HEK293 (cell line): ENCODE data around the gene AGO1.

Experiments
- GLI2 ChIP-seq: fragments of 450-650 bp; formaldehyde crosslinking; IDR thresholded peaks from 2 replicates; pipeline ENCODE4; 2017; ENCODE audit warnings: missing biosample characterization, missing genetic modification characterization, low read depth, borderline replicate concordance
- ZBTB17 ChIP-seq: fragments of 450-650 bp; formaldehyde crosslinking; IDR thresholded peaks from 2 replicates; pipeline ENCODE4 v1.5.1; 2016; ENCODE audit warnings: missing biosample characterization, missing genetic modification characterization
- ZBTB49 ChIP-seq: fragments of 450-650 bp; formaldehyde crosslinking; IDR thresholded peaks from 2 replicates; pipeline ENCODE4 v1.5.1; 2016; ENCODE audit warnings: missing biosample characterization, missing genetic modification characterization, low read depth
- ZBTB7A ChIP-seq: fragments of 450-650 bp; formaldehyde crosslinking; IDR thresholded peaks from 2 replicates; pipeline ENCODE4 v1.5.1; 2016; ENCODE audit warnings: low read depth, missing biosample characterization, missing genetic modification characterization
- ZFP37 ChIP-seq: fragments of 450-650 bp; formaldehyde crosslinking; IDR thresholded peaks from 2 replicates; pipeline ENCODE4 v1.5.1; 2016; ENCODE audit warnings: missing biosample characterization, missing genetic modification characterization
- ZNF132 ChIP-seq: fragments of 450-650 bp; formaldehyde crosslinking; IDR thresholded peaks from 2 replicates; pipeline ENCODE4 v1.5.1; 2017; ENCODE audit warnings: missing biosample characterization, missing genetic modification characterization, borderline replicate concordance
- ZNF140 ChIP-seq: fragments of 450-650 bp; formaldehyde crosslinking; IDR thresholded peaks from 2 replicates; pipeline ENCODE4 v1.5.1; 2016; ENCODE audit warnings: missing biosample characterization, missing genetic modification characterization
- ZNF169 ChIP-seq: fragments of 450-650 bp; formaldehyde crosslinking; IDR thresholded peaks from 2 replicates; pipeline ENCODE4 v1.5.1; 2016; ENCODE audit warnings: missing biosample characterization, missing genetic modification characterization
- ZNF19 ChIP-seq: fragments of 450-650 bp; formaldehyde crosslinking; IDR thresholded peaks from 2 replicates; pipeline ENCODE4; 2016; ENCODE audit warnings: missing biosample characterization, missing genetic modification characterization, low read depth
- ZNF223 ChIP-seq: fragments of 450-650 bp; formaldehyde crosslinking; IDR thresholded peaks from 2 replicates; pipeline ENCODE4 v1.5.1; 2016; ENCODE audit warnings: missing biosample characterization, missing genetic modification characterization
- ZNF292 ChIP-seq: fragments of 450-650 bp; formaldehyde crosslinking; IDR thresholded peaks from 2 replicates; pipeline ENCODE4 v1.5.1; 2016; ENCODE audit warnings: low read depth, missing biosample characterization, missing genetic modification characterization, borderline replicate concordance
- ZNF302 ChIP-seq: fragments of 450-650 bp; formaldehyde crosslinking; IDR thresholded peaks from 2 replicates; pipeline ENCODE4 v1.5.1; 2016; ENCODE audit warnings: missing biosample characterization, missing genetic modification characterization, low read depth
- ZNF354C ChIP-seq: fragments of 450-650 bp; formaldehyde crosslinking; IDR thresholded peaks from 2 replicates; pipeline ENCODE4 v1.5.1; 2016; ENCODE audit warnings: missing biosample characterization, missing genetic modification characterization, low read depth, borderline replicate concordance
- ZNF510 ChIP-seq: fragments of 450-650 bp; formaldehyde crosslinking; IDR thresholded peaks from 2 replicates; pipeline ENCODE4 v1.5.1; 2018; ENCODE audit warnings: mild to moderate bottlenecking, missing genetic modification characterization, missing biosample characterization; ENCODE audit not compliant: insufficient replicate concordance
- ZNF529 ChIP-seq: fragments of 450-650 bp; formaldehyde crosslinking; IDR thresholded peaks from 2 replicates; pipeline ENCODE4 v1.5.1; 2017; ENCODE audit warnings: missing genetic modification characterization, missing biosample characterization; ENCODE audit not compliant: insufficient replicate concordance
- ZNF624 ChIP-seq: fragments of 450-650 bp; formaldehyde crosslinking; IDR thresholded peaks from 2 replicates; pipeline ENCODE4 v1.5.1; 2017; ENCODE audit warnings: missing biosample characterization, missing genetic modification characterization
- ZNF654 ChIP-seq: fragments of 450-650 bp; formaldehyde crosslinking; IDR thresholded peaks from 2 replicates; pipeline ENCODE4 v1.5.1; 2016; ENCODE audit warnings: low read depth, missing biosample characterization, missing genetic modification characterization
- ZNF664 ChIP-seq: fragments of 450-650 bp; formaldehyde crosslinking; IDR thresholded peaks from 2 replicates; pipeline ENCODE4 v1.5.1; 2016; ENCODE audit warnings: missing biosample characterization, missing genetic modification characterization
- ZNF677 ChIP-seq: fragments of 450-650 bp; IDR thresholded peaks from 2 replicates; pipeline ENCODE4 v1.5.0; 2018; ENCODE audit warnings: missing biosample characterization, mild to moderate bottlenecking, missing genetic modification characterization, moderate library complexity
- ZNF792 ChIP-seq: fragments of 450-650 bp; formaldehyde crosslinking; IDR thresholded peaks from 2 replicates; pipeline ENCODE4 v1.5.1; 2016; ENCODE audit warnings: missing biosample characterization, missing genetic modification characterization
- ZNF837 ChIP-seq: fragments of 450-650 bp; formaldehyde crosslinking; IDR thresholded peaks from 2 replicates; pipeline ENCODE4 v1.5.1; 2016; ENCODE audit warnings: missing biosample characterization, missing genetic modification characterization
- ZSCAN5A ChIP-seq: fragments of 450-650 bp; formaldehyde crosslinking; IDR thresholded peaks from 2 replicates; pipeline ENCODE4 v1.5.1; 2016; ENCODE audit warnings: missing biosample characterization, missing genetic modification characterization
- TF ChIP-seq, protein P1 (sequence below): fragments of 450-650 bp; formaldehyde crosslinking; IDR thresholded peaks from 2 replicates; pipeline ENCODE4 v1.5.1; 2016; ENCODE audit warnings: missing biosample characterization, missing genetic modification characterization, borderline replicate concordance
- TF ChIP-seq, protein P2 (sequence below): fragments of 450-650 bp; formaldehyde crosslinking; IDR thresholded peaks from 2 replicates; pipeline ENCODE4 v1.5.1; 2016; ENCODE audit warnings: missing biosample characterization, missing genetic modification characterization
- TF ChIP-seq, protein P3 (sequence below): fragments of 450-650 bp; formaldehyde crosslinking; IDR thresholded peaks from 2 replicates; pipeline ENCODE4 v1.5.1; 2017; ENCODE audit warnings: missing biosample characterization, missing genetic modification characterization
- TF ChIP-seq, protein P4 (sequence below): fragments of 450-650 bp; formaldehyde crosslinking; IDR thresholded peaks from 2 replicates; pipeline ENCODE4 v1.5.1; 2017; ENCODE audit warnings: missing biosample characterization, missing genetic modification characterization

The AGO1 gene

GRCh38 chr1:35882945-35883634 lies at the start of gene AGO1 (continued):
- TF ChIP-seq, protein P1, sequence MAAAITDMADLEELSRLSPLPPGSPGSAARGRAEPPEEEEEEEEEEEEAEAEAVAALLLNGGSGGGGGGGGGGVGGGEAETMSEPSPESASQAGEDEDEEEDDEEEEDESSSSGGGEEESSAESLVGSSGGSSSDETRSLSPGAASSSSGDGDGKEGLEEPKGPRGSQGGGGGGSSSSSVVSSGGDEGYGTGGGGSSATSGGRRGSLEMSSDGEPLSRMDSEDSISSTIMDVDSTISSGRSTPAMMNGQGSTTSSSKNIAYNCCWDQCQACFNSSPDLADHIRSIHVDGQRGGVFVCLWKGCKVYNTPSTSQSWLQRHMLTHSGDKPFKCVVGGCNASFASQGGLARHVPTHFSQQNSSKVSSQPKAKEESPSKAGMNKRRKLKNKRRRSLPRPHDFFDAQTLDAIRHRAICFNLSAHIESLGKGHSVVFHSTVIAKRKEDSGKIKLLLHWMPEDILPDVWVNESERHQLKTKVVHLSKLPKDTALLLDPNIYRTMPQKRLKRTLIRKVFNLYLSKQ (tag by site-specific recombination), result no peak
- no peak for TF ChIP-seq ZNF354C
- TF ChIP-seq ZNF140 (tag by site-specific recombination), result no peak
- TF ChIP-seq, protein P2, sequence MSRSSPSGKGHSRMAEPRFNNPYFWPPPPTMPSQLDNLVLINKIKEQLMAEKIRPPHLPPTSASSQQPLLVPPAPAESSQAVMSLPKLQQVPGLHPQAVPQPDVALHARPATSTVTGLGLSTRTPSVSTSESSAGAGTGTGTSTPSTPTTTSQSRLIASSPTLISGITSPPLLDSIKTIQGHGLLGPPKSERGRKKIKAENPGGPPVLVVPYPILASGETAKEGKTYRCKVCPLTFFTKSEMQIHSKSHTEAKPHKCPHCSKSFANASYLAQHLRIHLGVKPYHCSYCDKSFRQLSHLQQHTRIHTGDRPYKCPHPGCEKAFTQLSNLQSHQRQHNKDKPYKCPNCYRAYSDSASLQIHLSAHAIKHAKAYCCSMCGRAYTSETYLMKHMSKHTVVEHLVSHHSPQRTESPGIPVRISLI, result no peak
- TF ChIP-seq ZBTB17 (tag by site-specific recombination), result no peak; the same call in 1 of the 2 replicates
- no peak for TF ChIP-seq ZNF792
- peak; percentile 74; the same call in 1 of the 2 replicates for TF ChIP-seq ZBTB7A
- no peak for TF ChIP-seq ZNF169 (tag by site-specific recombination)
- TF ChIP-seq, protein P3, sequence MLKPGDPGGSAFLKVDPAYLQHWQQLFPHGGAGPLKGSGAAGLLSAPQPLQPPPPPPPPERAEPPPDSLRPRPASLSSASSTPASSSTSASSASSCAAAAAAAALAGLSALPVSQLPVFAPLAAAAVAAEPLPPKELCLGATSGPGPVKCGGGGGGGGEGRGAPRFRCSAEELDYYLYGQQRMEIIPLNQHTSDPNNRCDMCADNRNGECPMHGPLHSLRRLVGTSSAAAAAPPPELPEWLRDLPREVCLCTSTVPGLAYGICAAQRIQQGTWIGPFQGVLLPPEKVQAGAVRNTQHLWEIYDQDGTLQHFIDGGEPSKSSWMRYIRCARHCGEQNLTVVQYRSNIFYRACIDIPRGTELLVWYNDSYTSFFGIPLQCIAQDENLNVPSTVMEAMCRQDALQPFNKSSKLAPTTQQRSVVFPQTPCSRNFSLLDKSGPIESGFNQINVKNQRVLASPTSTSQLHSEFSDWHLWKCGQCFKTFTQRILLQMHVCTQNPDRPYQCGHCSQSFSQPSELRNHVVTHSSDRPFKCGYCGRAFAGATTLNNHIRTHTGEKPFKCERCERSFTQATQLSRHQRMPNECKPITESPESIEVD (tag by site-specific recombination), result no peak
- no peak for TF ChIP-seq GLI2
- TF ChIP-seq ZNF19, result no peak
- TF ChIP-seq ZNF292, result no peak
- no peak for TF ChIP-seq ZNF302 (tag by site-specific recombination)
- TF ChIP-seq ZNF837 (tag by site-specific recombination), result no peak
- TF ChIP-seq ZNF529 (tag by site-specific recombination), result no peak
- no peak for TF ChIP-seq ZNF510 (tag by site-specific recombination)
- TF ChIP-seq ZSCAN5A (tag by site-specific recombination), result no peak
- TF ChIP-seq ZNF677 (tag by site-specific recombination), result no peak
- no peak for TF ChIP-seq ZNF223 (tag by site-specific recombination)
- TF ChIP-seq ZNF664 (tag by site-specific recombination), result no peak
- no peak for TF ChIP-seq ZNF654 (tag by site-specific recombination)
- TF ChIP-seq ZFP37 (tag by site-specific recombination), result no peak; the same call in 1 of the 2 replicates
- TF ChIP-seq ZBTB49 (tag by site-specific recombination), result no peak
- no peak for TF ChIP-seq ZNF624 (tag by site-specific recombination)
- no peak for TF ChIP-seq ZNF132 (tag by site-specific recombination)
- TF ChIP-seq, protein P4, sequence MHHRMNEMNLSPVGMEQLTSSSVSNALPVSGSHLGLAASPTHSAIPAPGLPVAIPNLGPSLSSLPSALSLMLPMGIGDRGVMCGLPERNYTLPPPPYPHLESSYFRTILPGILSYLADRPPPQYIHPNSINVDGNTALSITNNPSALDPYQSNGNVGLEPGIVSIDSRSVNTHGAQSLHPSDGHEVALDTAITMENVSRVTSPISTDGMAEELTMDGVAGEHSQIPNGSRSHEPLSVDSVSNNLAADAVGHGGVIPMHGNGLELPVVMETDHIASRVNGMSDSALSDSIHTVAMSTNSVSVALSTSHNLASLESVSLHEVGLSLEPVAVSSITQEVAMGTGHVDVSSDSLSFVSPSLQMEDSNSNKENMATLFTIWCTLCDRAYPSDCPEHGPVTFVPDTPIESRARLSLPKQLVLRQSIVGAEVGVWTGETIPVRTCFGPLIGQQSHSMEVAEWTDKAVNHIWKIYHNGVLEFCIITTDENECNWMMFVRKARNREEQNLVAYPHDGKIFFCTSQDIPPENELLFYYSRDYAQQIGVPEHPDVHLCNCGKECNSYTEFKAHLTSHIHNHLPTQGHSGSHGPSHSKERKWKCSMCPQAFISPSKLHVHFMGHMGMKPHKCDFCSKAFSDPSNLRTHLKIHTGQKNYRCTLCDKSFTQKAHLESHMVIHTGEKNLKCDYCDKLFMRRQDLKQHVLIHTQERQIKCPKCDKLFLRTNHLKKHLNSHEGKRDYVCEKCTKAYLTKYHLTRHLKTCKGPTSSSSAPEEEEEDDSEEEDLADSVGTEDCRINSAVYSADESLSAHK (tag by site-specific recombination), result no peak
